ENCODE data around the gene ANKRD40. TPM values are rescaled to one million over a fixed set of nuclear protein-coding genes. Genes with fewer than 3 reads are reported as not detected.

Gene ANKRD40
- total and polyA plus RNA-seq, 10 of the 15 experiments (the other 5 are each of a cell fraction or from before 2014, with no cell fraction given), result 5.9 to 21.7 (median 14.8) TPM

GRCh38 chr17:50719144-50719923, 11.6 kb upstream of the ANKRD40 start, which contains the start of gene LUC7L3 (continued):
- TF ChIP-seq PAX8 (IDR thresholded peaks at IDR 0.05) (no peak), POLR2AphosphoS2 (IDR thresholded peaks at IDR 0.05; ENCODE audit: low read depth, low read length) (peak; percentile 81; the same call in 1 of the 2 replicates), NR2F1 (conservative IDR thresholded peaks at IDR 0.05) (peak; percentile 32; the same call in 1 of the 2 replicates), SMAD5 (IDR thresholded peaks at IDR 0.05; ENCODE audit: low read depth) (peak; percentile 92), ZBTB40 (IDR thresholded peaks at IDR 0.05; ENCODE audit: borderline replicate concordance) (peak; percentile 58; the same call in 1 of the 2 replicates), GABPA (IDR thresholded peaks at IDR 0.05; ENCODE audit: low read depth) (no peak), KAT2A (conservative IDR thresholded peaks at IDR 0.05; ENCODE audit: control insufficient read depth, low read depth, low read length) (no peak), ZBTB33 (IDR thresholded peaks at IDR 0.05) (no peak), RELB (IDR thresholded peaks at IDR 0.05; ENCODE audit: low read depth) (peak; percentile 50; the same call in 1 of the 2 replicates), CEBPB (IDR thresholded peaks at IDR 0.05; ENCODE audit: borderline replicate concordance in 1 of 2, low read depth in 2 of 2, low read length in 2 of 2) (no peak), NR2C2 (IDR thresholded peaks at IDR 0.05; ENCODE audit: borderline replicate concordance, control insufficient read depth, insufficient read length, low read depth) (no peak), GATAD2B (conservative IDR thresholded peaks at IDR 0.05; ENCODE audit: low read depth) (peak; percentile 68; the same call in 1 of the 2 replicates), CBX5 (IDR thresholded peaks at IDR 0.05; ENCODE audit: low read depth) (no peak), E2F8 (IDR thresholded peaks at IDR 0.05; ENCODE audit: low read depth, partially characterized antibody) (no peak)
